Ovary (tissue), 9 donors: ENCODE results near the gene S100A5. TPM values are rescaled to one million over a fixed set of nuclear protein-coding genes. Genes with fewer than 3 reads are reported as not detected.
"Not testable (repeated sequence)": the region's sequence is repeated elsewhere in the genome, so short reads cannot be mapped to it uniquely, and the experiment has no call there.

Source experiments
- DNase-seq, 5 donors: peaks; one replicate each; pipeline ENCODE4 v3.0.0-alpha.2; 2019 to 2020
- H3K27ac ChIP-seq, 2 donors: fragments of 200-600 bp; one replicate each; pipeline versions ENCODE4 v1.5.1 to v1.8.0; 2019 to 2022
- H3K27me3 ChIP-seq: fragments of 200-600 bp; one replicate; pipeline ENCODE4 v1.8.0; 2022
- H3K36me3 ChIP-seq: fragments of 200-600 bp; sonication (generic); one replicate; pipeline ENCODE4 v1.5.1; 2019
- H3K4me1 ChIP-seq: one replicate; pipeline ENCODE4 v1.8.1; 2013; ENCODE audit warnings: mild to moderate bottlenecking, moderate library complexity; ENCODE audit not compliant: insufficient read depth
- H3K4me3 ChIP-seq: fragments of 200-600 bp; sonication (generic); one replicate; pipeline ENCODE4 v1.5.1; 2017
- H3K9me3 ChIP-seq, 2 donors: fragments of 200-600 bp in 1 of 2; sonication (generic) in 1 of 2; one replicate each; pipeline versions ENCODE4 v1.5.1 to v1.8.1; 2013 to 2019; ENCODE audit warnings: mild to moderate bottlenecking in 1 of 2, moderate library complexity in 1 of 2
- CTCF ChIP-seq, 3 donors: fragments of 450-650 bp in 2 of 3; fragments of 200-600 bp in 1 of 3; IDR thresholded peaks; one replicate each; pipeline versions ENCODE4 v1.5.1 to v1.8.0; 2016 to 2022; ENCODE audit warnings: antibody characterized with exemption in 3 of 3, mild to moderate bottlenecking in 1 of 3
- EP300 ChIP-seq: sonication (generic); formaldehyde crosslinking; IDR thresholded peaks from one replicate; pipeline ENCODE4 v1.6.1; 2017; ENCODE audit warnings: antibody characterized with exemption
- POLR2A ChIP-seq: fragments of 450-650 bp; IDR thresholded peaks from one replicate; pipeline ENCODE4 v1.6.1; 2017; ENCODE audit warnings: antibody characterized with exemption, mild to moderate bottlenecking, moderate library complexity
- WGBS, 3 donors: extraction: QIAGEN DNeasy Blood & Tissue Kit in 1 of 3; methylation state at CpG; one replicate each; pipeline versions ENCODE4 v1.1.5 to v1.1.7; 2013 to 2017; 5-methylcytosine and 5-hydroxymethylcytosine counted together
- intact Hi-C, 4 donors: fragments of 100-400 bp; cut with DNase I; formaldehyde crosslinking; loops; one replicate each; pipeline versions ENCODE4 v1.11.0 to v1.15.1; 2022 to 2023
- polyA plus RNA-seq, 2 donors: library from polyadenylated mRNA; stranded (reverse); fragments of 200-250 nt in 1 of 2; fragments of 350-450 nt in 1 of 2; fragmentation: Illumina TruSeq in 1 of 2; extraction: RNeasy Lipid Tissue Mini Kit (QIAGEN cat#74804) in 1 of 2; gene quantifications; one replicate each; pipeline ENCODE4 v1.2.3, GENCODE V29; 2013 to 2014
- total RNA-seq, 7 donors: library from RNA; depleted of rRNA in 2 of 7; stranded (reverse); fragments of >200 nt in 2 of 7; fragmentation: NEBNext Ultra II Directional in 3 of 7; extraction: Animal tissue kit (Norgen Biotek cat#: 25700) in 3 of 7; gene quantifications; one replicate each; pipeline versions ENCODE4 v1.1.0 to v1.2.4, GENCODE V29; 2016 to 2023
- donor health status: DM: no; HTN: no; CAD: no; lungs with moderate emphysema.
- donor health status: DM: no; HTN: no; CAD: no.
- donor health status: Bipolar disorder and iron deficiency.
- donor health status: DM: yes; HTN: yes; CAD: no.
- donor health status: DM: no; HTN: no; CAD: no.
- donor health status: DM: yes; HTN: yes; CAD: no.

The S100A5 gene
- total and polyA plus RNA-seq, 9 donors: not detected

GRCh38 chr1:153525088-153525728, 15.5 kb downstream of the S100A5 start:
- intact Hi-C loops: no loop called here
- peak in 3 of 5 donors; percentile 41 to 59 (median 56) for DNase-seq
- Histone ChIP-seq H3K4me1 (peaks cover 11% of the 10 kb centered on the region), H3K4me3 (no peak overlapping the region), H3K36me3 (no peaks in the 10 kb centered on the region), H3K27ac (peak overlapping the region in 1 of 2 donors; percentile 50), H3K27me3 (no peaks in the 10 kb centered on the region), H3K9me3 (no peaks in the 10 kb centered on the region)
- WGBS, 3 donors: 20 to 33% (median 31%) methylated on average over 3 of the region's 3 CpGs
- TF ChIP-seq POLR2A (no peak), CTCF (IDR thresholded peaks at IDR 0.05) (no peak), EP300 (no peak)

- WGBS, 3 donors: 79 to 85% (median 83%) methylated on average over 14 of the region's 14 CpGs
- H3K27ac ChIP-seq, H3K4me3 ChIP-seq: not testable (repeated sequence)
Measured at GRCh38 chr1:153522353-153523048, 18.2 kb downstream of the S100A5 start.

GRCh38 chr1:153521808-153522207, 18.9 kb downstream of the S100A5 start:
- H3K36me3 ChIP-seq, H3K9me3 ChIP-seq, H3K27ac ChIP-seq, H3K4me3 ChIP-seq, intact Hi-C loops, H3K27me3 ChIP-seq: not testable (repeated sequence)
- peak in 1 of 5 donors; percentile 16 for DNase-seq
- WGBS, 3 donors: 97 to 98% (median 97%) methylated on average over 29 to 37 of the region's 37 CpGs
- H3K4me1 ChIP-seq: peaks cover 11% of the 10 kb centered on the region

More at GRCh38 chr1:153522353-153523048, 18.2 kb downstream of the S100A5 start:
- peak in 2 of 5 donors; percentile 2 to 5 for DNase-seq
- intact Hi-C loops, H3K27me3 ChIP-seq, H3K9me3 ChIP-seq, H3K36me3 ChIP-seq: not testable (repeated sequence)
- H3K4me1 ChIP-seq: peaks cover 11% of the 10 kb centered on the region

- intact Hi-C loops: no loop called here
- no peak overlapping the region for H3K27ac ChIP-seq
- DNase-seq: no peak
- WGBS, 3 donors: 86 to 94% (median 89%) methylated on average over 4 of the region's 4 CpGs
- no peaks in the 10 kb centered on the region for H3K27me3 ChIP-seq
- H3K4me1 ChIP-seq: peaks cover 8% of the 10 kb centered on the region
- H3K4me3 ChIP-seq: no peak overlapping the region
- H3K9me3 ChIP-seq: no peaks in the 10 kb centered on the region
- TF ChIP-seq CTCF (IDR thresholded peaks at IDR 0.05): no peak
- no peak for TF ChIP-seq EP300
- TF ChIP-seq POLR2A: no peak
- H3K36me3 ChIP-seq: no peaks in the 10 kb centered on the region
Measured at GRCh38 chr1:153520818-153521476, 19.8 kb downstream of the S100A5 start.

- H3K4me1 ChIP-seq, H3K9me3 ChIP-seq, H3K4me3 ChIP-seq, DNase-seq, H3K36me3 ChIP-seq, H3K27ac ChIP-seq, H3K27me3 ChIP-seq, intact Hi-C loops: not testable (repeated sequence)
- 92 to 96% (median 92%) methylated on average over 5 of the region's 5 CpGs for WGBS, 3 donors
Measured at GRCh38 chr1:153520137-153520691, 20.5 kb downstream of the S100A5 start.
